Mesenchymal stem cell (in vitro differentiated cells and primary cell): Measurements from ENCODE around the gene CD248.
"Not testable (repeated sequence)": the region's sequence is repeated elsewhere in the genome, so short reads cannot be mapped to it uniquely, and the experiment has no call there.

Experiments
- DNase-seq: peaks from one replicate; pipeline ENCODE4 v3.0.0-alpha.2; 2013
- H2AFZ ChIP-seq: one replicate; pipeline ENCODE4 v1.6.1; 2013; ENCODE audit warnings: low read depth, mild to moderate bottlenecking, control low read depth, inconsistent platforms, low read length, moderate library complexity
- H2AK5ac ChIP-seq: 2 replicates; pipeline ENCODE4 v1.6.1; 2013; ENCODE audit warnings: low read length, moderate library complexity, mild to moderate bottlenecking, inconsistent platforms; ENCODE audit not compliant: severe bottlenecking
- H2BK120ac ChIP-seq: one replicate; pipeline ENCODE4 v1.6.1; 2013; ENCODE audit warnings: low read depth, mild to moderate bottlenecking, inconsistent platforms, low read length, moderate library complexity
- H2BK12ac ChIP-seq, 2 experiments: one replicate each; pipeline ENCODE4 v1.6.1; 2013; ENCODE audit warnings: inconsistent platforms in 2 of 2, low read length in 2 of 2, mild to moderate bottlenecking in 2 of 2, moderate library complexity in 2 of 2, control low read depth in 1 of 2
- H2BK15ac ChIP-seq: one replicate; pipeline ENCODE4 v1.6.1; 2013; ENCODE audit warnings: mild to moderate bottlenecking, low read depth, inconsistent platforms; ENCODE audit not compliant: poor library complexity, severe bottlenecking
- H2BK5ac ChIP-seq: 2 replicates; pipeline ENCODE4 v1.6.1; 2013; ENCODE audit warnings: low read depth, mild to moderate bottlenecking, low read length, control low read depth, inconsistent platforms; ENCODE audit not compliant: poor library complexity, severe bottlenecking
- H3K14ac ChIP-seq, 2 experiments: one replicate each; pipeline ENCODE4 v1.6.1; 2013; ENCODE audit warnings: inconsistent platforms in 2 of 2, low read length in 2 of 2, control low read depth in 1 of 2, mild to moderate bottlenecking in 1 of 2, moderate library complexity in 1 of 2
- H3K18ac ChIP-seq, 2 experiments: one replicate each; pipeline ENCODE4 v1.6.1; 2013; ENCODE audit warnings: inconsistent platforms in 2 of 2, low read length in 2 of 2, control low read depth in 1 of 2, low read depth in 1 of 2, mild to moderate bottlenecking in 1 of 2
- H3K23ac ChIP-seq, 2 experiments: one replicate each; pipeline ENCODE4 v1.6.1; 2013; ENCODE audit warnings: inconsistent platforms in 2 of 2, low read length in 2 of 2, mild to moderate bottlenecking in 2 of 2, moderate library complexity in 2 of 2, control low read depth in 1 of 2
- H3K27ac ChIP-seq: 2 replicates; pipeline ENCODE4 v1.5.1; 2013; ENCODE audit warnings: mild to moderate bottlenecking, moderate library complexity, low read length, control low read depth, inconsistent platforms; ENCODE audit not compliant: poor library complexity, severe bottlenecking
- H3K27me3 ChIP-seq, 2 experiments: 2 replicates each; pipeline versions ENCODE4 v1.6.1 to v1.7.0; 2013; ENCODE audit warnings: low read length in 2 of 2, mild to moderate bottlenecking in 2 of 2, moderate library complexity in 2 of 2, control low read depth in 1 of 2, inconsistent platforms in 1 of 2; ENCODE audit not compliant: control insufficient read depth in 1 of 2, insufficient read depth in 1 of 2
- H3K36me3 ChIP-seq, 2 experiments: 2 replicates each; pipeline versions ENCODE4 v1.6.1 to v1.7.0; 2013; ENCODE audit warnings: low read length in 2 of 2, control low read depth in 1 of 2, inconsistent platforms in 1 of 2, low read depth in 1 of 2, mild to moderate bottlenecking in 1 of 2; ENCODE audit not compliant: insufficient read depth in 2 of 2, control insufficient read depth in 1 of 2
- H3K4ac ChIP-seq, 2 experiments: one replicate each; pipeline ENCODE4 v1.6.1; 2013; ENCODE audit warnings: inconsistent platforms in 2 of 2, low read length in 2 of 2, mild to moderate bottlenecking in 2 of 2, moderate library complexity in 2 of 2, control low read depth in 1 of 2, low read depth in 1 of 2
- H3K4me1 ChIP-seq: 2 replicates; pipeline ENCODE4 v1.6.1; 2013; ENCODE audit warnings: low read depth, low read length, control low read depth; ENCODE audit not compliant: control insufficient read depth, insufficient read depth
- H3K4me2 ChIP-seq: 2 replicates; pipeline ENCODE4 v1.6.1; 2013; ENCODE audit warnings: low read length, mild to moderate bottlenecking, inconsistent platforms; ENCODE audit not compliant: poor library complexity, severe bottlenecking
- H3K4me3 ChIP-seq, 2 experiments: 2 replicates each; pipeline versions ENCODE4 v1.5.1 to v1.7.0; 2013; ENCODE audit warnings: low read length in 2 of 2, mild to moderate bottlenecking in 2 of 2, control low read depth in 1 of 2, low read depth in 1 of 2; ENCODE audit not compliant: insufficient read depth in 1 of 2
- H3K79me1 ChIP-seq: replicated peaks from 2 replicates; pipeline ENCODE4 v1.6.1; 2013; ENCODE audit warnings: mild to moderate bottlenecking, control low read depth, low read length, inconsistent platforms; ENCODE audit not compliant: poor library complexity, severe bottlenecking
- H3K9ac ChIP-seq: 2 replicates; pipeline ENCODE4 v1.7.0; 2013; ENCODE audit warnings: mild to moderate bottlenecking, low read length, moderate library complexity
- H3K9me3 ChIP-seq: 2 replicates; pipeline ENCODE4 v1.7.0; 2013; ENCODE audit warnings: mild to moderate bottlenecking, low read length; ENCODE audit not compliant: control insufficient read depth
- H4K8ac ChIP-seq: one replicate; pipeline ENCODE4 v1.6.1; 2013; ENCODE audit warnings: inconsistent platforms, mild to moderate bottlenecking, low read length, moderate library complexity
- H4K91ac ChIP-seq: one replicate; pipeline ENCODE4 v1.6.1; 2013; ENCODE audit warnings: mild to moderate bottlenecking, low read length, inconsistent platforms
- WGBS: methylation state at CpG from one replicate; pipeline ENCODE4 v1.1.7; 2013; ENCODE audit warnings: mixed read lengths; 5-methylcytosine and 5-hydroxymethylcytosine counted together

The CD248 gene

DNA sequence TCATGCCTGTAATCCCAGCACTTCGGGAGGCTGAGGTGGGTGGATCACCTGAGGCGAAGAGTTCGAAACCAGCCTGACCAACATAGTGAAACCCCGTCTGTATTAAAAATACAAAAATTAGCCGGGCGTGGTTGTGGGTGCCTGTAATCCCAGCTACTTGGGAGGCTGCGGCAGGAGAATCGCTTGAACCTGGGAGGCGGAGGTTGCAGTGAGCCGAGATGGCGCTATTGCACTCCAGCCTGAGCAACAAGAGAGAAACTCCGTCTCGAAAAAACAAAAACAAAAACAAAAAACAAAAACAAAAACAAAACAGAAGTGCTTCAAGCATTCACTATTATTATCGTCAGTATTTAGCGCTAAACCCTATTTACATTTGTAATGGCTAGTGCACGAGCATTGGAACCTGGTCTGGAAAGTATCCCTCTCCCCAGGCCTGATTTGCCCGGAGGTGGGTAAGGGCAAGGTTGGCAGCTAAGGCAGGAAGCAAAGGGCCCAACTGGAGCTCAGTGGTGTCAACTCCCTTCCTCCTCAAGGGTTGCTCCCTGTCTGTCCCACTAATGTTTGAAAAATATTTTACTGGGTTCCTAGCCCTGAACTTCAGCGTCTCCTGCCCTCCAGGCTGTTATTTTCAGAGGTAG, 5.9 kb downstream of the CD248 start:
- H3K4me2 ChIP-seq, H3K18ac ChIP-seq, H4K8ac ChIP-seq, H3K27ac ChIP-seq, H3K14ac ChIP-seq, H3K27me3 ChIP-seq, H3K79me1 ChIP-seq, H2AK5ac ChIP-seq, H2BK5ac ChIP-seq, H3K4me3 ChIP-seq, H2BK120ac ChIP-seq, H2BK12ac ChIP-seq, H3K23ac ChIP-seq, H3K4ac ChIP-seq, H3K9me3 ChIP-seq, H2AFZ ChIP-seq, H4K91ac ChIP-seq, DNase-seq: not testable (repeated sequence)
- peak overlapping the region; percentile 77 for H3K9ac ChIP-seq
- 92% methylated on average over 16 of the region's 18 CpGs for WGBS
- H3K36me3 ChIP-seq = peaks cover 4 to 17% of the 10 kb centered on the region in 2 experiments
- peak overlapping the region; percentile 92 for H2BK15ac ChIP-seq
- peaks cover 25% of the 10 kb centered on the region for H3K4me1 ChIP-seq

DNA sequence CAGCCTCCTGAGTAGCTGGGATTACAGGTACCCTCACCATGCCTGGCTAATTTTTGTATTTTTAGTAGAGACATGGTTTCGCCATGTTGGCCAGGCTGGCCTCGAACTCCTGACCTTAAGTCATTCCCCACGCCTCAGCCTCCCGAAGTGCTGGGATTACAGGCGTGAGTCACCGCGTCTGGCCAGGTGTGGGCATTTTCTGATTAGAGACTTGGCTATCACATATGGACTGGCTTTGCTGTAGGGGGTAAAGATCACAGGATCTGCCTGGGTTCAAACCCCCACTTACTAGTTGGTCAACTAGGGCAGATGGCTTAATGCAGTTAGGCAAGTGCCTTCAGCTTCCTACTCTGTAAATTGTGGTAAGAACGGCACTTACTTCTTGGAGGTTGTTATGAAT, 6.5 kb downstream of the CD248 start:
- no peaks in the 10 kb centered on the region for H3K79me1 ChIP-seq
- no peak overlapping the region for H3K27ac ChIP-seq
- H4K8ac ChIP-seq = no peak overlapping the region
- no peak overlapping the region for H2BK5ac ChIP-seq
- no peak overlapping the region for H3K4me2 ChIP-seq
- peaks cover 21% of the 10 kb centered on the region for H3K4me1 ChIP-seq
- no peak overlapping the region for H4K91ac ChIP-seq
- peaks cover 2 to 5% of the 10 kb centered on the region in 2 experiments for H3K27me3 ChIP-seq
- no peak overlapping the region for H3K4me3 ChIP-seq
- H2BK120ac ChIP-seq = no peak overlapping the region
- peaks cover 0 to 11% of the 10 kb centered on the region in 2 experiments for H3K36me3 ChIP-seq
- no peak overlapping the region for H2AK5ac ChIP-seq
- no peaks in the 10 kb centered on the region for H3K9me3 ChIP-seq
- H3K14ac ChIP-seq = no peak overlapping the region
- H2AFZ ChIP-seq = no peak overlapping the region
- no peak overlapping the region for H3K9ac ChIP-seq
- no peak overlapping the region for H3K23ac ChIP-seq
- no peak for DNase-seq
- no peak overlapping the region for H3K18ac ChIP-seq
- 80% methylated on average over 8 of the region's 8 CpGs for WGBS
- H3K4ac ChIP-seq = no peak overlapping the region
- H2BK12ac ChIP-seq = no peak overlapping the region
- H2BK15ac ChIP-seq = no peak overlapping the region

DNA sequence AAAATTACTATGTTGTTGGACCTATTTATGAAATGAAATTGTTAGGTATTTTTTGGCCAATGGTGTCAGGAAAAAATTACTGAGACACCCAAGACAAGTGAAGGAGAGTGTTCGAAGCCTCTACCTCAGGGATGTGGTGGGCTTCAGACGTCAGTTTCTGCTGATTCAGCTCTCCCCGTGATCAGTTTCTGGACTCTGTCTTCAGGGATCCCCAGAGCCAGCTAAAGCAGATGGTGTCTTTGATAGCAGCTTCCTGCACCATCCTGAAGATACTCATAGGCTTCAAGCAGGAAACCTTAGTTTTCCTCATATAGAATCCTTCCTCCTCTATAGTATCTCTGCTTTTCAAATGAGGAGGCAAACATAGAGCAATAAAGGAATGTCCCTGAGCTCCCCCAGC, 7.4 kb downstream of the CD248 start:
- Histone ChIP-seq H4K8ac (no peak overlapping the region), H3K4me2 (no peak overlapping the region), H3K4me3 (no peak overlapping the region), H3K27ac (no peak overlapping the region), H2BK5ac (no peak overlapping the region), H2BK15ac (no peak overlapping the region), H2AK5ac (no peak overlapping the region), H3K9ac (no peak overlapping the region), H4K91ac (no peak overlapping the region), H2BK120ac (no peak overlapping the region), H3K27me3 (peaks cover 5% of the 10 kb centered on the region in 2 experiments), H3K14ac (no peak overlapping the region), H3K23ac (no peak overlapping the region), H3K4me1 (peaks cover 17% of the 10 kb centered on the region), H3K18ac (no peak overlapping the region), H3K9me3 (no peaks in the 10 kb centered on the region), H2AFZ (no peak overlapping the region), H3K4ac (no peak overlapping the region), H3K36me3 (peaks cover 0 to 3% of the 10 kb centered on the region in 2 experiments), H2BK12ac (no peak overlapping the region), H3K79me1 (no peaks in the 10 kb centered on the region)
- DNase-seq = no peak
- 35% methylated on average over 3 of the region's 3 CpGs for WGBS

DNA sequence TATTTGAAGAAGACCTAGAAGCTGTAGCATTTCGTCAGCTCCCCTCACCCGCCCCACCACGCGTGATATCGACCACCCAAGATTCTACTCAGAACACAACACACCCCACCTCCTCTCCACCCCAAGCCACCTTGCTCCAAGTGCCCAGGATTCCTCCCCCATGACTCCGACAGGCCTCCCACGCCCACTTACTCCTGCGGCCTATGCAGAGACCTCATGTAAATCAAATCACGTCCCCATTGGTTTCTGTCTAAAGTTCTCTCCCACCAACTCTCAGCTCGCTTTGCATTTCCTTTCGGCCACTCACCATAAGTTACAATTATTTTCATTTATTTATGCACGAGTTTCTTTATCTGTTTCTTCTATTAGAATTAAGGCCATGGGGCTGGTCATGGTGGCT, 14.2 kb downstream of the CD248 start:
- Histone ChIP-seq H3K4me1 (no peaks in the 10 kb centered on the region), H2AFZ (no peak overlapping the region), H3K79me1 (no peaks in the 10 kb centered on the region), H4K8ac (no peak overlapping the region), H3K9ac (no peak overlapping the region), H3K14ac (no peak overlapping the region), H2BK12ac (no peak overlapping the region), H2BK120ac (no peak overlapping the region), H2BK5ac (no peak overlapping the region), H3K4me2 (no peak overlapping the region), H3K23ac (no peak overlapping the region), H3K27ac (no peak overlapping the region), H3K18ac (no peak overlapping the region), H4K91ac (no peak overlapping the region), H2AK5ac (no peak overlapping the region), H3K27me3 (peaks cover 9 to 11% of the 10 kb centered on the region in 2 experiments), H3K36me3 (no peaks in the 10 kb centered on the region), H3K9me3 (no peaks in the 10 kb centered on the region), H3K4ac (no peak overlapping the region), H3K4me3 (no peak overlapping the region), H2BK15ac (no peak overlapping the region)
- WGBS = 94% methylated on average over 12 of the region's 12 CpGs
- DNase-seq = no peak
